Stimulated activated CD4-positive, alpha-beta T cell treated with anti-CD3 and anti-CD28 coated beads, Interleukin-1b, Interleukin-23, amount 100 ng/mL, for 4 hours (primary cell): ENCODE measurements around the gene NEK2.
"Not testable (repeated sequence)": the region's sequence is repeated elsewhere in the genome, so short reads cannot be mapped to it uniquely, and the experiment has no call there.

Experiments used
- DNase-seq, 2 donors: peaks; one replicate each; pipeline ENCODE4 v3.0.0-alpha.2; 2020; ENCODE audit warnings: low read depth in 2 of 2

The NEK2 gene

DNA sequence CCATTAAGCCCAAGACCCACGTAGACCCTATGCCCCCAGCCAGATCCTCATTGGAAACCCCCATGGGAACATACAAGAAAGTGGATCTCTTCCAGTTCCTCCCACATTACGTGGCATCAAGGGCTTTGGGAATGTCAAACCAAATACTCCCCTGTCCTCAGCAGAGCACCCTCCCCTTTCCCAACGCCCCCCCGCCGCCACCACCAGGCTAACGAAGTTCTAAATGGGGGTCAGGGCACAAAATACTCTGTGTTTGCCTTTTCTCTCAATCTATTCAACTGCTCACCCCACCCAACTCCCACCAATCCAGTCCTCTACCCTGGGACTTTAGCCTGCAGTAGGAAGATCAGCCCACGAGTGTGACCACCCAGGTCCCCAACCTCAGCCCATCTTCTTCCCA, 24.5 kb downstream of the NEK2 start:
- DNase-seq, result no peak

DNA sequence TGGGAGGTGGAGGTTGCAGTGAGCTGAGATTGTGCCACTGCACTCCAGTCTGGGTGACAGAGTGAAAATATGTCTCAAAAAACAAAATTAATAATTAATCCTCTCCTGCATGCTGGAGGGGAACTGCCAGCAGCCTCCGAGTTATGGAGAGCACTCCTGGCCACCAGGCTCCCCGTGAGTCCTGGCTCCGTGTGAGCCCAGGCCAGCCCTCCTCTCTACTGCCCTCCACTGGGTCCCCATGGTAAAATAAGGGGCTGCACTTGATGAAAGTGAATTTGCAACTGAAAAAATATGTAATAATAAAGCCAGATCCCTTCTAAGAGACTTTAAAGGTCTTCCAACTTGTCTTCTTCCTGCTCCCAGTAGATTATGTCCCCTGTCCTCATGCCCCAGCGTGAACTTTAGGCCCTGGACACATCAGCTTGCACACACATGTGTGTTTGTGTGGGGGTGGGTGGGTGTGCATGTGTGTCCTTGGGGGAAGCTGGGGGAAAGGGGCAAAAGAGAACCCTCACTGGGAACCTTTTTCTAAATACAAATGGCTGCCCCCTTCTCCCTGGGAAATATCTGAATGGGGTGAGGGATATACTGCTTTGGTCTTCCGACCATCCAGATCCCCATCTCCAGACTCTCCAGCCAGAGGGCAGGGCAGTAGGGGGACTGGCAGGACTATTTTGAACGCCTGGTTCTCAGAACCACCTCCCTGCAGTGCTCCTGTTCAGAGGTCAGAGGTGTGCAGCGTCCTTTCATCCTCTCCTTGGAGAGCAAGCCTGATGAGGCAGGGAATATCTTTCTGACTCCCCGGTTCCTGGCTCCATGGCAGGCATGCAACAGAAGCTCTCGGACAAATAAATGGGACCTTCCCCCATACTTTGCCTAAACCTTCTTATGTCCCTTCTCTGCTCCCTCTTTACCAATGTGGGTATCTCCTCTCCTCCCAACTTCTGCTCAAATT, 26.2 kb downstream of the NEK2 start:
- no peak for DNase-seq

- no peak for DNase-seq
These were observed 27.1 kb downstream of the NEK2 start for GRCh38 chr1:211648336-211648735.

DNA sequence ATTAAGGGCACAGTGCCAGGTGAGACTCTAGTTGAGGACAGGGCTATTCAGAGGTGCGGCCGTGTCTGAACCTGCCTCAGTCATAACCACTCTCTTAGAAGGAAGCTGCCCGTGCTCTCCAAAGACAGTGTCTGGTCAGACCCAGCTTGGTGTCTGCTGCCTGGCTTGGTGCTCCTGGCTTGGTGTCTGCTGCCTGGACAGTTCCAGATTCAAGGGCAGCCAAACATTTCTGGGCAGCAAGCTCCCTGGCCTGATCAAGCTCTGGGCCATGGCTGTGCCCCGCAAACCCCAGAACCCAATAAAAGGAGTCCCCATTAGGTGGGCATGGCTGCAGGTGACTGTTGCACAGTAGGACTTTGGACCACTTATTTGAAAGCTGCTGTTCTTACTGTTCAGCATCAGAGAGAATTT, 27.7 kb downstream of the NEK2 start:
- no peak for DNase-seq

DNA sequence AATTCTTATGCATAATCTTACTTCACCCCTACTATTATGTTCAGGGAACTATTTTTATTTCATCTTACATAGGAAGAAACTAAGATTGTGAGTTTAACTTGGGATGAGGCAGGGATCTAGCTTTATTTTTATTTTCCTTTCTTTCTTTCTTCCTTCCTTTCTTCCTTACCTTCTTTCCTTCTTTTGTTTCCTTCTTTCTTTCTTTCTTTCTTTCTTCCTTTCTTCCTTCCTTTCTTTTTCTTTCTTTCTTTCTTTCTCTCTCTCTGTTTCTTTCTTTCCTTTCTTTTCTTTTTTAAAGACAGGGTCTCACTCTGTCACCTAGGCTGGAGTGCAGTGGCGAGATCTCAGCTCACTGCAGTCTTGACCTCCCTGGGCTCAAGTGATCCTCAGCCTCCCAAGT, 28.9 kb downstream of the NEK2 start:
- no peak for DNase-seq

GRCh38 chr1:211645601-211646000, 29.8 kb downstream of the NEK2 start:
- not testable (repeated sequence) for DNase-seq

GRCh38 chr1:211644653-211645052, 30.8 kb downstream of the NEK2 start:
- no peak for DNase-seq

- DNase-seq, result no peak
These were observed 31.9 kb downstream of the NEK2 start for GRCh38 chr1:211643324-211644212.

- no peak for DNase-seq
These were observed 32.6 kb downstream of the NEK2 start for GRCh38 chr1:211642870-211643269.

GRCh38 chr1:211641942-211642341, 33.5 kb downstream of the NEK2 start:
- DNase-seq, result no peak

DNA sequence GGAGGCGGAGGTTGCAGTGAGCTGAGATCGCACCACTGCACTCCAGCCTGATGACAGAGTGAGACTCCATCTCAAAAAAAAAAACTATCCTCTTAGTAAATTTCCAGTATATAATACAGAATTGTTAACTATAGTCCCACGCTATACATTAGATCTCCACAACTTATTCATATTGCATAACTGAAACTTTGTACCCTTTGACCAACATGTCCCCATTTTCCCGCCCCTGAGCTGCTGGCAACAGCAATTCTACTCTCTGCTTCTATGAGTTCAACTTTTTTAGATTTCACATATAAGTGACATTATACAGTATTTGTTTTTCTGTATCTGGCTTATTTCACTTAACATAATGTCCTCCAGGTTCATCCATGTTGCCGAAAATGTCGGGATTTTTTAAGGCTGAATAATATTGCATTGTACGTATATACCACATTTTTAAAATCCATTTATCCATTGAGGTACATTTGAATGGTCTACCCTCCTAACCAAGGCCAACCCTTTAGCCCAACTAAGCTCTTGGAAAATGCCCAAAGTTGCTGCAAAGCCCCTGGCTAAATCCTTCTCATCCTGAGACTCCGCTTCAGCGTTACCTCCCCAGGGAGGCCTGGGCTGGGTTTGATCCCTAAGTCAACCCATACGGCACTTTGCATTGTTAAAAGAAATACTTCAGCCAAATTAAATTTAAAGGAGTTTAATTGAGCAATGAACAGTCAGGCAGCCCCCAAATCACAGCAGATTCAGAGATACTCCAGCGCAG, 34.2 kb downstream of the NEK2 start:
- DNase-seq, result no peak

DNA sequence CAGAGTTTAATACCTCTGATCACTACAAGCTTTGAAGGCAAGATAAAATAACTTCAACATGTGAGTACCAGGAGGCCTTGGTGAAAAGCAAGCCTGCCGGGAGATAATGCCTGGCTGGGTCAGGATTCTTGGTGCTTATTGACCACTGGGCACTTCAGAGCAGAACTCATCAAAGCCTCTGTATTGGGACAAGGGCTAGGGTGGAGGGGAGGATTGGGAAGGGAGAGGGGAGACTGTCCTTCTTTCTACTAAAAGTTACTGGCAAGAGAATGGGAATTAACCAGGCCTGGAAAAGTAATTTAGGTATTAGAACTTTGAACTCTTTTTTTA, 35.2 kb downstream of the NEK2 start:
- DNase-seq, result no peak

- no peak for DNase-seq
These were observed 35.7 kb downstream of the NEK2 start for GRCh38 chr1:211639475-211640300.

DNA sequence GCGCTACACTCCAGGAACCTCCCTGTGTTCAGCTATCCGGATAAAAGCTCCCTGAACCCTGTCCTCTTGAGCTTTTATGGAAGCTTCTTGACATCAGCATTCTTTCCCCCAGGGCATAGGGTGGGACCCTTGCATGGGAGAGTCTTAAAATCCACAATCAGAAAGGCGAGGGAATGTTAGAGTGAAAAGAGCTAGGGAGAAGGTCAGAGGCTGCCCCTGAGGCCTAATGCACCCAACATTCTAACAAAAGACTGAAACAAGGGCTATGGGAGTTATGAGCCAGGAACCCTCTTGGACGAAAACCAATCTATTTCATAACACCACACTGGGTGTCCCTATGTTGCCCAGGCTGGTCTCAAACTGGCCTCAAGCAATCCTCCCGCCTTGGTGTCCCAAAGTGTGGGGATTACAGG, 36.7 kb downstream of the NEK2 start:
- DNase-seq, result no peak

- no peak for DNase-seq
These were observed 37.2 kb downstream of the NEK2 start for GRCh38 chr1:211638246-211638645.

DNA sequence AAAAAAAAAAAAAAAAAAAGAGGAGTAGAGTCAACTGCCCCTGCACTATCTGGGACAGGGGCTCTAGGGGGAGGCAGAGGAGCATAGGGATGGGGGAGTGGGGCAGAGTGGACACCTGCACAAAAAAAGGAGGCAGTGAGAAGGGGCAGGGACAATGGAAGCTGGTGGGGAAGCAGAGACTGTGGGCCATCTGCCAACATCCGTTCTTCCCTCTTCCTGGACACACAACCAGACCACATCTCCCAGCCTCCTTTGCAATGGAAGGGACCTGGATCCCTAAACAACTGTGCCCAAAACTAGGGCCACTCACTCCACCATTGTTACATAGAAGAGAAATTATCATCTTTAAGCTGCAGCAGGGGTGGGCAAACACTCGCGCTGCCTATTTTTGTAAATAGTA, 38.4 kb downstream of the NEK2 start:
- DNase-seq, result no peak

DNA sequence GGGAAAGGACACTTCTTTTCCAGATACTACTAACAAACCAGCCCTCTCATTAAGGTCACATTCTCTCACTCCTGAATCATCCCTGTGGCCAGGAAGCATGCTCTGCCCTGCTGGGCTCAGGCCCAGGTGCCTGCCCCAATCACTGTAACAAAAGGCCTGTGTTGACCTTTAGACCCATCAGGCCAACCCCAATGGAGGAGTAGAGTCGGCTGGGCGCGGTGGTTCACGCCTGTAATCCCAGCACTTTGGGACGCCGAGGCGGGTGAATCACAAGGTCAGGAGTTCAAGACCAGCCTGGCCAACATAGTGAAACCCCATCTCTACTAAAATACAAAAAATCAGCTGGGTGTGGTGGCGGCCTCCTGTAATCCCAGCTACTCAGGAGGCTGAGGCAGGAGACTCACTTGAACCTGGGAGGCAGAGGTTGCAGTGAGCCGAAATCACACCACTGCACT, 38.8 kb downstream of the NEK2 start:
- not testable (repeated sequence) for DNase-seq

DNA sequence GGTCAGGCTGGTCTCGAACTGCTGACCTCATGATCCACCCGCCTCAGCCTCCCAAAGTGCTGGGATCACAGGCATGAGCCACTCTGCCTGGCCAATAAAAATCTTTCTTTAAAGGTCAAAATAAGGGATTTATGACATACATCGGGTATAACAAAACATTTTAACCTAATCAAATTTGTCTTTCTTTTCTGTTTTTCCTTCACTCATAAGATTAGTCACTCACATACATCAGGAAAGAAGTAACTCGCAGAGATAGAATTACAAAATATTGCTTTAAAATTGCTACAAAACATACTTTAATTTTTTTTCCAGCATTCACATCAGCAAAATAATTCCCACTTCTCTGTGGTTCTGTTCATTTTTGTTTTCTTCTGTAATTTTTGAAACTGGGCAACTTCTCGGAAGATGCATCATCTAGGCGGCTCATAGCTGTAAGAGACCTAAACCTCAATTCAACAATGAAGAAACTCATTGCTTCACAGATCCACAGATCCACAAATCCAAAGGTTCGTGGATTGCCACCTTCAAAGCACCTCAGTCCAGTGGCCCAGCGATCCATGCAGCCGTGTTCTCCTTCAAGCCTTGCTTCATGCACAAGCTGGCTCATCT, 39.7 kb downstream of the NEK2 start:
- DNase-seq, result no peak

GRCh38 chr1:211634931-211635330, 40.5 kb downstream of the NEK2 start:
- DNase-seq, result no peak

GRCh38 chr1:211634461-211634860, 41.0 kb downstream of the NEK2 start:
- no peak for DNase-seq

DNA sequence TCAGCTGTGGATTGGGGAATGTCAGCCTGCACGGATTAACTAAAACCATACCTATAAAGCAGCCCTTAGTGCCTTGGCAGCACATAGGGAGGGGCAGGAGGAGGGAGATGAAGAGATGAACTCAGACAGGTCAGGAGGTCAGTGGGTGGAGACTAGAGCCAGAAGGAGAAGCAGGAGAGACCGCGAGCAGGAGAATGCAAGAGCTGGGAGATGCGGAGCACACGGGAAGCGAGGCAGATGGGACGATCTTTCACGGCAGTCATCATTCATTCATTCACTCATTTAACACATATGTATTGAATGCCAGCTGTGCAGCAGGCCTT, 41.9 kb downstream of the NEK2 start:
- no peak for DNase-seq
